ENCODE results near the gene KRT4.

The KRT4 gene

DNA sequence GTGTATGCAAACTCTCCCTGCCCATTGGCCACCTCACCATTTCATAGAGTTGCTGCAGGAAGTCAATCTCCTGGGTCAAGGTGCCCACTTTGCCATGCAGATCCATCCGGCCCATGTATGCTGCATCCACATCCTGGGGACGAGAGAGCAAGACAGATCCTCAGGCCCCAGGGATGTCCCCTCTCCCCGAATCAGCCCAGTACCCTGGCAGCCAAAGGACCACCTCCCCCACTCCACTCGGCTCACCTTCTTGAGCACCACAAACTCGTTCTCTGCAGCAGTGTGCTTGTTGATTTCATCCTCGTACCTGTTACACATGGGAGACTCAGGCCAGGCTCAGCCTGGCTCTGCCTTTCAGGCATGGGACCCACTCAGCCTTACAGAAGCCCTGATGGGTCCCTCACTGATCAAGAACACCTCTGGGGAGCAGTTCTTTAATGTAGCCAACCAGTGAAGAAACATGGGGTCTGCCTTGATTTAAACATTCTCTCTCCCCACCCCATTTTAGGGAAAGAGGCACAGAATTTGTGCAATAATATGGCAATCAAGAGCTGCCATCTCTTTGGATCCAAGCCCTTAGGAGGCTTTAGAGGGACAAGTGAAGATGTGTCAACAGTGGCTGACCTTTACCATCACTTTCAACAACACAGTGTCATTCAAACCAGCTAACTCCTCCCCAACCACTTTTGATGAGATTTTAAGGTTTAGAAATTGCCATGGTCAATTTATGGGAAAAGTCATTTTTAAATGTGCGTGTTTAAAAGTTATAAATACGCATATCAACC lies 16.3 kb upstream of the KRT4 start:
- H3K4me3 ChIP-seq, result no peak overlapping the region
- H3K9me3 ChIP-seq, result no peaks in the 10 kb centered on the region
- no peak overlapping the region for H3K4me2 ChIP-seq
- H3K27me3 ChIP-seq, result no peaks in the 10 kb centered on the region
- no peak for TF ChIP-seq Cebpa-rat (IDR thresholded peaks at IDR 0.05)
- no peaks in the 10 kb centered on the region for H4K20me1 ChIP-seq
- no peak overlapping the region for H3K9ac ChIP-seq
- no peak overlapping the region for H3K27ac ChIP-seq
- H3K36me3 ChIP-seq, result no peaks in the 10 kb centered on the region
- no peaks in the 10 kb centered on the region for H3K4me1 ChIP-seq

DNA sequence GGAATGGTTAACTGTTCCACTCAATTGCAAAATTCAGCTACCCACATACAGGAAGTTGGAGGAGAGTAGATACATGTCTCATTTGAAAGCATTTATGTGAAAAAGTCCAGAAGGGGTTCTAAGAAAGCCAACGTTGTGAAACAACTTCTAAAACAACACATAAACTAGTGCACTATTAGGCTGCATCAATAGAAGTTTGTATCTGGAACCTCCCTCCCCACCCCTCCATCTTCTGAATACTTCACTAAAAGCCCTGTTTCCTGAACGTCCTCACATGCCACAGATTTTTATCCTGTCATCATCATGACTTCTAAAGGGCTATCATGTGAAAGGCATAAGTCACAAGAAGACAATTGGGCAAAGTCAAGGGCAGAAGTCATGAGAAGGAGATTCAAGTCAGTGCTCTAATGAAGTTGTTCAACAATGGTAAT lies 14.7 kb upstream of the KRT4 start:
- no peaks in the 10 kb centered on the region for H3K4me1 ChIP-seq
- no peak for TF ChIP-seq Cebpa-rat (IDR thresholded peaks at IDR 0.05)
- H4K20me1 ChIP-seq, result no peaks in the 10 kb centered on the region
- no peak overlapping the region for H3K4me3 ChIP-seq
- no peak overlapping the region for H3K4me2 ChIP-seq
- no peaks in the 10 kb centered on the region for H3K36me3 ChIP-seq
- no peaks in the 10 kb centered on the region for H3K9me3 ChIP-seq
- no peak overlapping the region for H3K27ac ChIP-seq
- no peak overlapping the region for H3K9ac ChIP-seq
- H3K27me3 ChIP-seq, result no peaks in the 10 kb centered on the region

DNA sequence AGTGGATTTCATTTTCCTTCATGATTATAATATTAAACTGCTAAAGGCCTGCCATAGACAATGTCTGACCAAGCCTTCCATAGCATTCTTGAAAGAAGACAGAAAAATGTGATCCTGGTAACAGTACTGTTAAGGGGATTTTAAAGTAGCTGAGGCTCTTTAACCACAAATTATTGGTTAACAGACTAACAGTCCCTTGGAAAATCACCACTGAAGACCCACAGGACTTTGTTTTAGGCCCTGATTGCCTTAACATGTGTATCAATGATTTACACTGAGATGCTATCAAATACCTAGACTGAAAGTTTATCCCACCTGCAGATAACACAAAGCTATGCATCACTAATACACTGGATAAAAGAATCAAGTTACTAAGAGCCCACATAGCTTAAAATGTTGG lies 14.2 kb upstream of the KRT4 start:
- H3K9me3 ChIP-seq, result no peaks in the 10 kb centered on the region
- TF ChIP-seq Cebpa-rat (IDR thresholded peaks at IDR 0.05), result no peak
- H3K4me2 ChIP-seq, result no peak overlapping the region
- H4K20me1 ChIP-seq, result no peaks in the 10 kb centered on the region
- no peak overlapping the region for H3K9ac ChIP-seq
- H3K4me3 ChIP-seq, result no peak overlapping the region
- no peaks in the 10 kb centered on the region for H3K27me3 ChIP-seq
- no peaks in the 10 kb centered on the region for H3K4me1 ChIP-seq
- H3K36me3 ChIP-seq, result no peaks in the 10 kb centered on the region
- no peak overlapping the region for H3K27ac ChIP-seq

DNA sequence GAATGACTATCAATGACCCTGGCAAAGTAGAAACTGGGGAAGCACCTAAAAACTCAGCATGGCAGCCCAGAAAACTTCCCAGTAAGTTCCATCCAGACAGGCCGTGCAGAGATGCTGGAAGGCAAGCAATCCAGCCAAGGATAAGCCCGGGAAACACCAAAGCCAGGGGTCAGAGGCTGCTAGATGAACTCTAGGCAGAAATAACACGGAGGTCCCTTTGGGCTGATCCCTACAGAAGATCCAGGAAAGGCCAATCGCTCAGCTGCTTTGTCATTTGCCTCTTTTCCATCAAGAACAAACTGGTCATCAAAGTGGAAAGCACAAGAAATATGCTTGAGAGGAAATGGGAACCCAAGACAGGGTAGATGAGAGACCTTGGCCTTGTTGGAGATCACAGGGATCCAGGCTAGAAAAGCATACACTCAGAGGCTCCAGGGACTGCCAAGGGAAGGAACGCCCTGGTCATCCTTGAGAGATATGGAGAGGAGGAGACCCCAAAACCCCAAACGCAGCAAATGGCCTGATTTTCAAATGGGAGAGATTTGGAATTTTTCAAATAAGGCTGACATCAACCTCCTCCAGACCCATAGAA lies 13.7 kb upstream of the KRT4 start:
- H3K27me3 ChIP-seq, result no peaks in the 10 kb centered on the region
- H3K4me3 ChIP-seq, result no peak overlapping the region
- H3K4me2 ChIP-seq, result no peak overlapping the region
- no peaks in the 10 kb centered on the region for H3K4me1 ChIP-seq
- TF ChIP-seq Cebpa-rat (IDR thresholded peaks at IDR 0.05), result no peak
- no peaks in the 10 kb centered on the region for H4K20me1 ChIP-seq
- no peaks in the 10 kb centered on the region for H3K9me3 ChIP-seq
- H3K27ac ChIP-seq, result no peak overlapping the region
- no peaks in the 10 kb centered on the region for H3K36me3 ChIP-seq
- H3K9ac ChIP-seq, result no peak overlapping the region

DNA sequence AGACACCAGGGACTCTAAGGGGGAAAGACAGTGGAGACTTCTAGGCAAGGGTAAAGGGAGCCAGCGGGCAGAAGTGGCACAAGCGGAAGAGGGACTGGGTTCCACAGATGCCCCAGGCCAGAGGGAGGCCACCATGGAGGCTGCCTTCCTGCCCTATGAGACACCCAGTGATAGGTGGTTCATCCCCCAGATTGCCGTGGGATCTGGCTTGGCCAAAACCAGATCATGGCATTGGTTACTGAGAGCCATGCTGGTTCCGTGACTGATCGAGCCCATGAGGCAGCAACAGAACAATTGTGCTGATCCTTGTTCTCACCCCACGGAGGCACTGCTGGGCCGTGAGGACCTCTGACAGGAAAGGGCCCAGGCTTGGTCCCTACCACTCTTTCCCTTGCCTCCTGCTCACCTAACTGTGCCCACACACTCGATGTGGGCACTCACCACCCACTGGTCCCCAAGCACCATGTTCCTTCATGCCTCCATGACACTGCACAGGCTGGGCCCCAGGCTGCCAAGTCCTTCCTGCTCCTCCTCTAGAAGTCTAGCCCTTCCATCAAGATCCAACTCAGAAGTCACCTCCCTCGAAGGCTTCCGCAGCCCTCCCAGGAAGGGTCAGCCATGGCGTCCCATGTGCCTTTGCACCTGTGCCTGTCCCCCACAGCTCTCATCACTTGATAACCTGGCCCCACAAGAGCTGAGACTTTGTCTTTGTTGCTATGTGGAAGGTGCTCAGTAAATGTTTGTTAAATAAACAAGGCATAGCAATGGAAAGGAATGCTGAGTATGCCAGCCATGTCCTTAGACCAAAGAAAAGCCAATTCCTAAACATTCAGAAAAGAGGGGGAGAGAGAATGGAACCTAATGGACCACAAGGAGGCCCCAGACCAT lies 12.9 kb upstream of the KRT4 start:
- Histone ChIP-seq H3K4me1 (no peaks in the 10 kb centered on the region), H4K20me1 (no peaks in the 10 kb centered on the region), H3K9me3 (no peaks in the 10 kb centered on the region), H3K9ac (no peak overlapping the region), H3K27me3 (no peaks in the 10 kb centered on the region), H3K4me2 (no peak overlapping the region), H3K27ac (no peak overlapping the region), H3K36me3 (no peaks in the 10 kb centered on the region), H3K4me3 (no peak overlapping the region)
- no peak for TF ChIP-seq Cebpa-rat (IDR thresholded peaks at IDR 0.05)

DNA sequence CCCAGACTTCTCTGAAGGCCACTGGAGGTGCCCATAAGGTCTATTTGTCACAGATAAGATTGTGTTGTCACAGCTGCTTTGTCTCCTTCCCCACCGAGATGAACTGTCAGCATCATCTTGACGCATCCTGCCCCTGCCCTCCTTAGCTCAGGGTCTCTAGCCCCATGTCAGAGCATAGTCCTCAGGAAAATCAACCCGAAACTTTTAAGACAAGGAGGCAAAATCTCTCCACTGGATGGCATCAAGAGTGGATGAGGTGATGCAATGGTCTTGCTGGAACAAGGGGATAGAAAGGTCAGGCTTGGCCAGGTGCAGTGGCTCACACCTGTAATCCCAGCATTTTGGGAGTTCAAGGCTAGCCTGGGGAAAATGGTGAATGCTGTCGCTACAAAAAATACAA lies 12.0 kb upstream of the KRT4 start:
- no peaks in the 10 kb centered on the region for H3K36me3 ChIP-seq
- no peak overlapping the region for H3K4me3 ChIP-seq
- H3K27ac ChIP-seq, result no peak overlapping the region
- H3K27me3 ChIP-seq, result no peaks in the 10 kb centered on the region
- H3K9ac ChIP-seq, result no peak overlapping the region
- no peaks in the 10 kb centered on the region for H3K4me1 ChIP-seq
- no peaks in the 10 kb centered on the region for H3K9me3 ChIP-seq
- no peaks in the 10 kb centered on the region for H4K20me1 ChIP-seq
- H3K4me2 ChIP-seq, result no peak overlapping the region
- TF ChIP-seq Cebpa-rat (IDR thresholded peaks at IDR 0.05), result no peak

DNA sequence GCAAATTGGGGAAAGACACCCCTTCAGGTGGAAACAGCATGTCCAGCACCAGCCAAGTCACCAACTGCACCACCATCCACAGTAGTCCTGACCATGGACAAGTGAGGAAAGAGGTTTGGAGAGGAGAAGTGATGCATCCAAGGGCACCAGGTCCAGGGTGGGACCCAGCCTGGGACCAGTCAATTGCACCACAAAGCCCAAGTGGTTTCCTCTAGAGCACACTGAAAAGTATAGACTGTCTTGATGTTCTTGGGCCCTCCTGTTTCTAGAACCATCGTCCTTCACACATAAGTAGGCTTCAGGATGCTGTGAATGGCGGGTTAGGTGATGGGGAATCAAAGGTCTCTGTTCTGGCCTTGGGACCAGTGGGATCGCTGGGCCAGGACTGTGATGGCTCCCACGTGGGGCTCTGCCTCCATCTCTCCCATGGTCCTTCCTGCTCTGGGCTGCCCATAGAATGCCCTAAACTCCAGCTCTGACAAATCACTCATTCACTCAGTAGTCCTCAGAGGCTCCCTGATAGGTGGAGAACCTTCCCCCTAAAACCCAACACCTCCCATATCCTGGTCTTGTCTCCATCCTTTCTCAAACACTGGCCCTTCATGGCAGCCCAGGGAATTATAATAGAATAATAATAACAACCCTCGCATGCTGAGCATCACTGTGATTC lies 11.0 kb upstream of the KRT4 start:
- Histone ChIP-seq H3K27ac (no peak overlapping the region), H3K27me3 (no peaks in the 10 kb centered on the region)

DNA sequence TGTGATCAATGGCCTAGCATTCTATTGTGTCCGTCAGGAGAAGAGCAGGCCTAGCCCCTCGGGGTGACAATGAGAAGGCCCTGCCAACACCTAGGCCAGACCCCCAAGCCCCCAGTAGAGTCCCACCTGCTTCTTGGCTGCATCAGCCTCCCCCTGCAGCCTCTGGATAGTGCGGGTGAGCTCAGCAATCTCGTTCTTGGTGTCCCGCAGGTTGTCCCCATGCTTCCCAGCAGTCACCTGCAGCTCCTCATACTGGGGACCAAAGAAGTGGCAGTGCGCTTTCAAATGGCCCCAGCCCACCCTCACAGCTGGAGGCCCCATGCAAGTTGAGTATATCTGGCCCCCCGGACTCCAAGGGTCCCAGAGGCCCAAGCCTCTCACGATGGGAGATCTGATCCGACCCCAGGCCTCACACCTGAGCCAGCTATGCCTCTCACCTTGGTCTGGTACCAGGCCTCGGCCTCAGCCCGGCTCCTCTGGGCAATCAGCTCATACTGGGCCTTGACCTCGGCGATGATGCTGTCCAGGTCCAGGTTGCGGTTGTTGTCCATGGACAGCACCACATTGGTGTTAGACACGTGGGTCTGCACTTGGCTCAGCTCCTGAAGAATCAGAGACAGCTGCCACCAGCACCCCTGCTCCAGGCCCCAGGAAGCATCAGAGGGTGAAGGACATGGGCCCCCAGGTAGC lies 10.0 kb upstream of the KRT4 start:
- Histone ChIP-seq H3K9ac (no peak overlapping the region), H3K36me3 (no peaks in the 10 kb centered on the region), H4K20me1 (no peaks in the 10 kb centered on the region), H3K27me3 (no peaks in the 10 kb centered on the region), H3K4me3 (no peak overlapping the region), H3K4me2 (no peak overlapping the region), H3K4me1 (no peaks in the 10 kb centered on the region), H3K9me3 (no peaks in the 10 kb centered on the region), H3K27ac (no peak overlapping the region)
- no peak for TF ChIP-seq Cebpa-rat (IDR thresholded peaks at IDR 0.05)

More for the DNA sequence above, 11.0 kb upstream of the KRT4 start:
- H4K20me1 ChIP-seq, result no peaks in the 10 kb centered on the region
- no peak for TF ChIP-seq Cebpa-rat (IDR thresholded peaks at IDR 0.05)
- H3K4me3 ChIP-seq, result no peak overlapping the region
- H3K9ac ChIP-seq, result no peak overlapping the region
- H3K4me2 ChIP-seq, result no peak overlapping the region
- H3K9me3 ChIP-seq, result no peaks in the 10 kb centered on the region
- no peaks in the 10 kb centered on the region for H3K36me3 ChIP-seq
- no peaks in the 10 kb centered on the region for H3K4me1 ChIP-seq

Measured in BLaER1 (cell line).